ENCODE measurements around the gene EXOSC5.

EXOSC5 gene

DNA sequence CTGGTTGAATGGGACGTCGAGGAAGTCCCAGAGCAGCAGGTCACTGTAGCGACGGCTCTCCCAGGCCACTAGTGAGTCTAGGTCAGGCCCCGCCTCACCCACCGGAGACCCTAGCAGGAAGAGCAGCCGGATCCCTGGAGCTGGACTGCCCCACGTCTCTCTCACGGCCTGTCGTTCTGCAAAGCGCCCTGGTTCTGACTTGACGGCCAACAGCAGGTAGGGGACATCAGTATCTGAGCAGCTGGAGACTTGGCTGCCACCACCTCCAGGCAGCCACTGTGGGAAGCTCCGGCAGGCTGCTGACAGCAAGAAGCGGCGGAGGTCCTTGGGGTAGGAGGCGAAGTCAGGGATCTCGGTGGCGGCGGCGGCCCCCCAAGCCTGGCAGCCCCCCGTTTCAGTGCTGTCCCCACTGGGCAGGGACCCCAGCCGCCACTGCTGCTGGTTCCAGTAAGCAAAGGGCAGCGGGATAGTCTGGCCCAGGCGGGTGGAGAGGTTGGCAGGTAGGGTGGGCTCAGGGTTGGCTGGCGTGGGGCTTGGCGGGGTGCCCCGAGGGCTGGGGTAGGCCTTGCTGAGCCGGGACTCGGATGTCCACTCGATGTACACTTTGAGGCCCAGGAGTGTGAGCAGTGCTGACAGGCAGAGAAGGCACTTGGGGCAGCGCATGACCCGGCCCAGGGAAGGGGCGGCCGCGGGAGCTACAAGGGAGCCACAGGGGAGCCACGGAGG, 29.1 kb upstream of the EXOSC5 start:
- H3K36me3 ChIP-seq (ENCODE audit: control insufficient read depth in 1 of 2, insufficient read depth in 2 of 2, low read depth in 1 of 2, low read length in 2 of 2): peaks cover 47 to 57% of the 10 kb centered on the region in 2 experiments
- WGBS: 92% methylated on average over 33 of the region's 36 CpGs
- peaks cover 34% of the 10 kb centered on the region for H3K4me1 ChIP-seq (ENCODE audit: control insufficient read depth, insufficient read depth, low read depth, low read length)
- H3K18ac ChIP-seq (ENCODE audit: low read depth in 1 of 2, low read length in 2 of 2): peak overlapping the region in 1 of 2 experiments; percentile 56
- no peak overlapping the region for H3K23ac ChIP-seq (ENCODE audit: low read length in 2 of 2)
- H3K9me3 ChIP-seq (ENCODE audit: control insufficient read depth, low read length): no peaks in the 10 kb centered on the region
- no peak overlapping the region for H2BK5ac ChIP-seq (ENCODE audit: low read depth, low read length, poor library complexity, severe bottlenecking)
- peak overlapping the region; percentile 1 to 64 for H3K4ac ChIP-seq (ENCODE audit: low read depth in 1 of 2, low read length in 2 of 2)
- peak overlapping the region in 1 of 2 experiments; percentile 92 for H3K4me3 ChIP-seq (ENCODE audit: insufficient read depth in 1 of 2, low read depth in 1 of 2, low read length in 2 of 2)
- H3K14ac ChIP-seq (ENCODE audit: low read length in 2 of 2): no peak overlapping the region
- H2AK5ac ChIP-seq (ENCODE audit: low read length, severe bottlenecking): no peak overlapping the region
- H3K9ac ChIP-seq (ENCODE audit: low read length): peak overlapping the region; percentile 96
- peak overlapping the region in 1 of 2 experiments; percentile 15 for H2BK12ac ChIP-seq (ENCODE audit: low read length in 2 of 2)
- peak overlapping the region; percentile 71 for H3K4me2 ChIP-seq (ENCODE audit: low read length, poor library complexity, severe bottlenecking)
- no peaks in the 10 kb centered on the region for H3K27me3 ChIP-seq (ENCODE audit: control insufficient read depth in 1 of 2, insufficient read depth in 1 of 2, low read length in 2 of 2)
- H4K91ac ChIP-seq (ENCODE audit: low read length): no peak overlapping the region
- DNase-seq: no peak
- no peak overlapping the region for H3K27ac ChIP-seq (ENCODE audit: low read length, poor library complexity, severe bottlenecking)
- no peak overlapping the region for H2AFZ ChIP-seq (ENCODE audit: low read depth, low read length)
- peak overlapping the region; percentile 39 for H2BK15ac ChIP-seq (ENCODE audit: low read depth, poor library complexity, severe bottlenecking)
- no peak overlapping the region for H4K8ac ChIP-seq (ENCODE audit: low read length)
- peaks cover 6% of the 10 kb centered on the region for H3K79me1 ChIP-seq (replicated peaks; ENCODE audit: low read length, poor library complexity, severe bottlenecking)
- no peak overlapping the region for H2BK120ac ChIP-seq (ENCODE audit: low read depth, low read length)

GRCh38 chr19:41425174-41426115, 28.3 kb upstream of the EXOSC5 start:
- Histone ChIP-seq H3K4me3 (ENCODE audit: insufficient read depth in 1 of 2, low read depth in 1 of 2, low read length in 2 of 2) (no peak overlapping the region), H3K14ac (ENCODE audit: low read length in 2 of 2) (no peak overlapping the region), H3K23ac (ENCODE audit: low read length in 2 of 2) (no peak overlapping the region), H2AFZ (ENCODE audit: low read depth, low read length) (no peak overlapping the region), H3K27me3 (ENCODE audit: control insufficient read depth in 1 of 2, insufficient read depth in 1 of 2, low read length in 2 of 2) (no peaks in the 10 kb centered on the region), H2BK5ac (ENCODE audit: low read depth, low read length, poor library complexity, severe bottlenecking) (no peak overlapping the region), H2AK5ac (ENCODE audit: low read length, severe bottlenecking) (no peak overlapping the region), H4K91ac (ENCODE audit: low read length) (no peak overlapping the region), H3K4me2 (ENCODE audit: low read length, poor library complexity, severe bottlenecking) (no peak overlapping the region), H3K9ac (ENCODE audit: low read length) (no peak overlapping the region), H2BK12ac (ENCODE audit: low read length in 2 of 2) (no peak overlapping the region), H3K18ac (ENCODE audit: low read depth in 1 of 2, low read length in 2 of 2) (no peak overlapping the region), H4K8ac (ENCODE audit: low read length) (no peak overlapping the region), H3K79me1 (replicated peaks; ENCODE audit: low read length, poor library complexity, severe bottlenecking) (peaks cover 6% of the 10 kb centered on the region), H3K4ac (ENCODE audit: low read depth in 1 of 2, low read length in 2 of 2) (no peak overlapping the region), H3K9me3 (ENCODE audit: control insufficient read depth, low read length) (no peaks in the 10 kb centered on the region), H2BK120ac (ENCODE audit: low read depth, low read length) (no peak overlapping the region), H2BK15ac (ENCODE audit: low read depth, poor library complexity, severe bottlenecking) (no peak overlapping the region), H3K27ac (ENCODE audit: low read length, poor library complexity, severe bottlenecking) (no peak overlapping the region), H3K4me1 (ENCODE audit: control insufficient read depth, insufficient read depth, low read depth, low read length) (peaks cover 31% of the 10 kb centered on the region), H3K36me3 (ENCODE audit: control insufficient read depth in 1 of 2, insufficient read depth in 2 of 2, low read depth in 1 of 2, low read length in 2 of 2) (peaks cover 47 to 62% of the 10 kb centered on the region in 2 experiments)
- no peak for DNase-seq
- WGBS: 93% methylated on average over 28 of the region's 28 CpGs

DNA sequence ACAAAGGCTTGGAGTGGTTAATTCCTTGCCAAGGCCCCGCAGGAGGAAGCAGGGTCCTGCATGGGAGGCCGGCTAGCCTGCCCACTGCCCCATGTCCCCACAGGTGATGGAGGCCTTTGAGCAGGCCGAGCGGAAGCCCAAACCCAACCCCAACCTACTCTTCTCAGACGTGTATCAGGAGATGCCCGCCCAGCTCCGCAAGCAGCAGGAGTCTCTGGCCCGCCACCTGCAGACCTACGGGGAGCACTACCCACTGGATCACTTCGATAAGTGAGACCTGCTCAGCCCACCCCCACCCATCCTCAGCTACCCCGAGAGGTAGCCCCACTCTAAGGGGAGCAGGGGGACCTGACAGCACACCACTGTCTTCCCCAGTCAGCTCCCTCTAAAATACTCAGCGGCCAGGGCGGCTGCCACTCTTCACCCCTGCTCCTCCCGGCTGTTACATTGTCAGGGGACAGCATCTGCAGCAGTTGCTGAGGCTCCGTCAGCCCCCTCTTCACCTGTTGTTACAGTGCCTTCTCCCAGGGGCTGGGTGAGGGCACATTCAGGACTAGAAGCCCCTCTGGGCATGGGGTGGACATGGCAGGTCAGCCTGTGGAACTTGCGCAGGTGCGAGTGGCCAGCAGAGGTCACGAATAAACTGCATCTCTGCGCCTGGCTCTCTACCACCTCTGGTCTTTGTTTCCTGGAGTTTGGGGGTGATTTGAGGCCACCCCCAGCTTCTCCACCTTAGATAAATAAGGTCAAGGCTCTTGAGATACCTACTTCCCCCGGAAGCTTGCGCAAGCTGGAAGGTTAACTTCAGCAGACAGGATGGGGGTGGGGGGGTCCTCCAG, 27.4 kb upstream of the EXOSC5 start:
- no peak overlapping the region for H2AFZ ChIP-seq (ENCODE audit: low read depth, low read length)
- H3K4ac ChIP-seq (ENCODE audit: low read depth in 1 of 2, low read length in 2 of 2): no peak overlapping the region
- no peak overlapping the region for H2BK5ac ChIP-seq (ENCODE audit: low read depth, low read length, poor library complexity, severe bottlenecking)
- peaks cover 31% of the 10 kb centered on the region for H3K4me1 ChIP-seq (ENCODE audit: control insufficient read depth, insufficient read depth, low read depth, low read length)
- no peak for DNase-seq
- H4K8ac ChIP-seq (ENCODE audit: low read length): no peak overlapping the region
- no peak overlapping the region for H2BK120ac ChIP-seq (ENCODE audit: low read depth, low read length)
- H2BK12ac ChIP-seq (ENCODE audit: low read length in 2 of 2): no peak overlapping the region
- no peaks in the 10 kb centered on the region for H3K27me3 ChIP-seq (ENCODE audit: control insufficient read depth in 1 of 2, insufficient read depth in 1 of 2, low read length in 2 of 2)
- H3K4me2 ChIP-seq (ENCODE audit: low read length, poor library complexity, severe bottlenecking): no peak overlapping the region
- no peak overlapping the region for H3K18ac ChIP-seq (ENCODE audit: low read depth in 1 of 2, low read length in 2 of 2)
- H4K91ac ChIP-seq (ENCODE audit: low read length): no peak overlapping the region
- H3K27ac ChIP-seq (ENCODE audit: low read length, poor library complexity, severe bottlenecking): no peak overlapping the region
- H2BK15ac ChIP-seq (ENCODE audit: low read depth, poor library complexity, severe bottlenecking): no peak overlapping the region
- H3K9ac ChIP-seq (ENCODE audit: low read length): no peak overlapping the region
- 95% methylated on average over 17 of the region's 21 CpGs for WGBS
- peaks cover 6% of the 10 kb centered on the region for H3K79me1 ChIP-seq (replicated peaks; ENCODE audit: low read length, poor library complexity, severe bottlenecking)
- H2AK5ac ChIP-seq (ENCODE audit: low read length, severe bottlenecking): no peak overlapping the region
- H3K36me3 ChIP-seq (ENCODE audit: control insufficient read depth in 1 of 2, insufficient read depth in 2 of 2, low read depth in 1 of 2, low read length in 2 of 2): peaks cover 56 to 66% of the 10 kb centered on the region in 2 experiments
- no peak overlapping the region for H3K14ac ChIP-seq (ENCODE audit: low read length in 2 of 2)
- H3K9me3 ChIP-seq (ENCODE audit: control insufficient read depth, low read length): no peaks in the 10 kb centered on the region
- H3K4me3 ChIP-seq (ENCODE audit: insufficient read depth in 1 of 2, low read depth in 1 of 2, low read length in 2 of 2): no peak overlapping the region
- H3K23ac ChIP-seq (ENCODE audit: low read length in 2 of 2): no peak overlapping the region
